DND-41 (cell line): ENCODE measurements around the gene NR6A1.

Experiments used
- ATAC-seq: fragments of 200-7000 bp; cut with Tn5 transposase; 3 replicates; pipeline ENCODE4 v1.9.1; 2021; ENCODE audit warnings: low read depth; ENCODE audit not compliant: insufficient read depth
- DNase-seq: peaks from one replicate; pipeline ENCODE4 v3.0.0-alpha.2; 2020
- H2AFZ ChIP-seq: 2 replicates; pipeline ENCODE4 v1.6.0; 2012; ENCODE audit warnings: low read depth, low read length
- H3K27ac ChIP-seq: 2 replicates; pipeline ENCODE4 v1.5.1; 2012; ENCODE audit warnings: low read length, inconsistent platforms
- H3K27me3 ChIP-seq: fragments of 200-600 bp; sonication (generic); 2 replicates; pipeline ENCODE4 v1.6.0; 2012; ENCODE audit warnings: low read length, mild to moderate bottlenecking, inconsistent platforms; ENCODE audit not compliant: insufficient read depth, poor library complexity
- H3K36me3 ChIP-seq: 2 replicates; pipeline ENCODE4 v1.5.1; 2012; ENCODE audit warnings: low read length, inconsistent platforms; ENCODE audit not compliant: insufficient read depth
- H3K4me1 ChIP-seq: 2 replicates; pipeline ENCODE4 v1.5.1; 2012; ENCODE audit warnings: mild to moderate bottlenecking, low read length; ENCODE audit not compliant: insufficient read depth
- H3K4me2 ChIP-seq: 2 replicates; pipeline ENCODE4 v1.6.0; 2012; ENCODE audit warnings: mild to moderate bottlenecking, moderate library complexity, low read length, inconsistent platforms; ENCODE audit not compliant: insufficient read depth
- H3K4me3 ChIP-seq, 2 experiments: fragments of 200-600 bp in 1 of 2; shearing (Covaris generic) in 1 of 2; 2 replicates each; pipeline ENCODE4 v1.5.1; 2012 to 2016; ENCODE audit warnings: inconsistent platforms in 2 of 2, low read length in 2 of 2, mild to moderate bottlenecking in 2 of 2, low read depth in 1 of 2, moderate library complexity in 1 of 2
- H3K79me2 ChIP-seq: 2 replicates; pipeline ENCODE4 v1.6.0; 2012; ENCODE audit warnings: low read length, inconsistent platforms; ENCODE audit not compliant: insufficient read depth
- H3K9ac ChIP-seq: 2 replicates; pipeline ENCODE4 v1.6.0; 2012; ENCODE audit warnings: low read depth, mild to moderate bottlenecking, inconsistent platforms, low read length, moderate library complexity
- H3K9me3 ChIP-seq: 2 replicates; pipeline ENCODE4 v1.5.1; 2012; ENCODE audit warnings: low read length, moderate library complexity, mild to moderate bottlenecking, inconsistent platforms; ENCODE audit not compliant: insufficient read depth, severe bottlenecking
- H4K20me1 ChIP-seq: 2 replicates; pipeline ENCODE4 v1.6.0; 2012; ENCODE audit warnings: low read length; ENCODE audit not compliant: insufficient read depth
- CTCF ChIP-seq: IDR thresholded peaks from 2 replicates; pipeline ENCODE4 v1.5.1; 2012; ENCODE audit warnings: borderline replicate concordance, low read length, moderate library complexity, mild to moderate bottlenecking; ENCODE audit not compliant: poor library complexity, severe bottlenecking; ENCODE audit errors: extremely low read depth
- EZH2 ChIP-seq: IDR thresholded peaks from 3 replicates; pipeline ENCODE4 v1.6.1; 2012; ENCODE audit warnings: borderline replicate concordance, low read depth, mild to moderate bottlenecking, moderate library complexity, low read length, inconsistent platforms; ENCODE audit not compliant: severe bottlenecking

The NR6A1 gene

DNA sequence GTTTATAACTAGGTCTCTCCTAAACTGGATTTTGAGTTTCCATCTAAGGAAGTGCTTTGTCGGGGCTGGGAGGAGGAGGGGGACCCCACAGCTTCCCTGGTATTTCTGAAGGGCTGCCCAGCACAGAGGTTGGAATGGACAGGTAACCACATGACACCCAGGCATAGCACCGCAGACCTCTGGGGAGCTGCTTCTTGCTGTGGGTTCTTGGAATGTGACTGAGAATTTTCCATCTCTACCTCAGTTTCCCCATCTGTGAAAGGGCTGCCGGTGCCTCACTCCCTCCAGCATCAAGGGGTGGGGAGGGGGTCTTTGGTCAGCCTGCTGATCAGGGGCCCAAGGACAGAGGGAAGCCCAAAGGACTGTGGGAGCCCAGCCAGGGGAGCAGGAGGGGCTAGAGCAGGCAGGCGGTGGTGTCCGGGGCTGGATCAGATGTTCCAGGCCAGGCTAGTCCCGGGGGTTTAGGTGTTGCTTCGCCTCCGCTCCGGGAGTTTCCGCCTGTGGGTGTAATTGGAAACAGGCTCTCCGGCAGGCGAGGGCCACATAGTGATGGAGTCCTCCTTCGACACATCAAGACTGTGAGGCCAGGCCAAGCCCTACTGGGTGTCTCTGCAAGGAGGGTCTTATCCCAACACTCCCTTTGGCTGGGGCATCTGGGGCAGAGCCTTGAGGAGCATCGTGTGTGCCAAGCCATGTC, 9.1 kb upstream of the NR6A1 start:
- no peaks in the 10 kb centered on the region for H3K27me3 ChIP-seq
- no peak overlapping the region for H3K4me3 ChIP-seq
- ATAC-seq: no peak
- no peaks in the 10 kb centered on the region for H4K20me1 ChIP-seq
- no peaks in the 10 kb centered on the region for H3K9me3 ChIP-seq
- no peak overlapping the region for H2AFZ ChIP-seq
- no peaks in the 10 kb centered on the region for H3K4me1 ChIP-seq
- H3K79me2 ChIP-seq: no peaks in the 10 kb centered on the region
- H3K27ac ChIP-seq: no peak overlapping the region
- no peak for DNase-seq
- H3K4me2 ChIP-seq: no peak overlapping the region
- H3K36me3 ChIP-seq: no peaks in the 10 kb centered on the region
- H3K9ac ChIP-seq: no peak overlapping the region
- TF ChIP-seq EZH2 (no peak), CTCF (no peak)

DNA sequence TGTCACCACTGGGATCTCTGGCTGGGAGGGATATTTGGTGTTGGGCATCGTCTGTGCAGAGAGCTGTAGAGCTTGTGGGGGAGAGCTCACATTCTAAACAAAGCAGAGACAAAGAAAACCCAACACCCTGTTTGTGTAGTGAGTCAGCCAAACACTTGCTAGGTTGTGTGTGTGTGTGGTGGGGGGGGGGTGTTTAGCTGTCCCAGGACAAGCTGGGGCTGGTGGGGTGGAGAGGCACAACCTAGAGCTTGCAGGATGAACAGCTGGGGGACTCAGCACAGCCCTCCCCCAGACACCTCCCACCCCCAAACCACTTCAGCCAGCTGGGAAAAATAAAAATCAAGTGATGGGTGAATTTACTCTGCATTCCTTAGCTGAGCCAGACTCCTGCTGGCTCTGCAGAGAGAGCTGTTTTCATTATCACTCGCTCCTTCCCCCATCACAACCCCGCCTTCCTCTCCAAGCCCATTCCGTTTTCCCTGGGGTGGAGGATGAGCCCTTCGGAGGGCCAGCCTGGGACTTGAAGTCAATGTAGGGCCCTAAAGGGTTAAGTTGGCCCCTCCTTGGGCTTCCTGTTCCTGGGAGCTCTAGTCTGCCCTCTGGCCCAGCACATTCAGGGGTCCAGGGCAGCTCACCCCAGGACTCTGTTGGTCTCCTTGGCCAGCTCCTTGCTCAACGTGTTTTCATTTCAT, 8.4 kb upstream of the NR6A1 start:
- TF ChIP-seq CTCF (no peak), EZH2 (no peak)
- Histone ChIP-seq H3K79me2 (no peaks in the 10 kb centered on the region), H3K4me2 (no peak overlapping the region), H3K4me1 (no peaks in the 10 kb centered on the region), H4K20me1 (no peaks in the 10 kb centered on the region), H3K27ac (no peak overlapping the region), H3K27me3 (no peaks in the 10 kb centered on the region), H3K4me3 (no peak overlapping the region), H3K36me3 (no peaks in the 10 kb centered on the region), H2AFZ (no peak overlapping the region), H3K9ac (no peak overlapping the region), H3K9me3 (no peaks in the 10 kb centered on the region)
- DNase-seq (no peak), ATAC-seq (no peak)

DNA sequence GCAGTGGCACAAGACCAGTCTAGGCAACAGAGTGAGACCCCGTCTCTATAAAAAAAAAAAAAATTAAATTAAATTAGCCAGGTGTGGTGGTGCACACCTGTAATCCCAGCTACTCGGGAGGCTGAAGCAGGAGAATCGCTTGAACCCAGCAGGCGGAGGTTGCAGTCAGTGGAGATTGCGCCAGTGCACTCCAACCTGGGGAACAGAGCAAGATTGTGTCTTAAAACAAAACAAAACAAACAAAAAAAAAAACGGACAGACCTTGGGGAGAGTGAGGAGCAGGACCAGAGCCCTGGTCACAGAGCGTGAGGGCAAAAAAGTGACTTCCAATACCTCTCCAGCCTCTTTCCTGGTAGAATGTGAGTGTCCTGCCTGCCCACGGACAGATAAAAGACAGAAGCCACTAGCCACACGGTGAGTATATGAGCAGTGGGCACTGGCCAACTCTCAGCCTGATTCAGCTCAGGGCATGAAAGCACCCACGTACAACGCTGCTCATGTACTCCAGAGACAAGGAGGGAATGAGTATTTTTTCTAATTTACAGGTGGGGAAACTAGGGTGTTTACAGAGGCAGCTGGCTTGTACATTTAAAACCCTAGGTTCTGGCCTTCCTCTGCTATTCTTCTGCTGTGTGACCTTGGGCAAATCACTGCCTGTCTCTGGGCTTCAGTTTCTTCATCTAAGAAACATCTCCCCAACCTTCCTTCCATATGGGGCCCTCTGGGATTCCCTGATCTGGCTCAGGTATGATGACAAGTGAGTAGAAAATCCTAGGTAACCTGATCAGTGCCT, 7.7 kb upstream of the NR6A1 start:
- no peaks in the 10 kb centered on the region for H3K9me3 ChIP-seq
- TF ChIP-seq EZH2: no peak
- no peak for TF ChIP-seq CTCF
- ATAC-seq (no peak), DNase-seq (no peak)
- no peak overlapping the region for H2AFZ ChIP-seq
- no peaks in the 10 kb centered on the region for H3K27me3 ChIP-seq
- no peak overlapping the region for H3K9ac ChIP-seq
- no peaks in the 10 kb centered on the region for H3K79me2 ChIP-seq
- no peak overlapping the region for H3K4me2 ChIP-seq
- no peaks in the 10 kb centered on the region for H3K36me3 ChIP-seq
- H3K4me3 ChIP-seq: no peak overlapping the region
- no peaks in the 10 kb centered on the region for H3K4me1 ChIP-seq
- H3K27ac ChIP-seq: no peak overlapping the region
- H4K20me1 ChIP-seq: no peaks in the 10 kb centered on the region
